PC-9 (cell line): ENCODE measurements around the gene ZNF181.

ENCODE experiments used
- EZH2 ChIP-seq: fragments of 200-600 bp; sonication (generic); IDR thresholded peaks from 2 replicates; pipeline ENCODE4 v1.8.0; 2017; ENCODE audit warnings: antibody characterized with exemption, low read depth
- TF ChIP-seq, protein P1 (sequence below): fragments of 200-600 bp; sonication (generic); conservative IDR thresholded peaks from 2 replicates; pipeline ENCODE4 v1.6.1; 2017; ENCODE audit warnings: mixed run types, antibody characterized with exemption, mild to moderate bottlenecking, moderate library complexity

GRCh38 chr19:34772697-34773554 lies 38.9 kb downstream of the ZNF181 start, which contains the start of gene ZNF599:
- TF ChIP-seq, protein P1, sequence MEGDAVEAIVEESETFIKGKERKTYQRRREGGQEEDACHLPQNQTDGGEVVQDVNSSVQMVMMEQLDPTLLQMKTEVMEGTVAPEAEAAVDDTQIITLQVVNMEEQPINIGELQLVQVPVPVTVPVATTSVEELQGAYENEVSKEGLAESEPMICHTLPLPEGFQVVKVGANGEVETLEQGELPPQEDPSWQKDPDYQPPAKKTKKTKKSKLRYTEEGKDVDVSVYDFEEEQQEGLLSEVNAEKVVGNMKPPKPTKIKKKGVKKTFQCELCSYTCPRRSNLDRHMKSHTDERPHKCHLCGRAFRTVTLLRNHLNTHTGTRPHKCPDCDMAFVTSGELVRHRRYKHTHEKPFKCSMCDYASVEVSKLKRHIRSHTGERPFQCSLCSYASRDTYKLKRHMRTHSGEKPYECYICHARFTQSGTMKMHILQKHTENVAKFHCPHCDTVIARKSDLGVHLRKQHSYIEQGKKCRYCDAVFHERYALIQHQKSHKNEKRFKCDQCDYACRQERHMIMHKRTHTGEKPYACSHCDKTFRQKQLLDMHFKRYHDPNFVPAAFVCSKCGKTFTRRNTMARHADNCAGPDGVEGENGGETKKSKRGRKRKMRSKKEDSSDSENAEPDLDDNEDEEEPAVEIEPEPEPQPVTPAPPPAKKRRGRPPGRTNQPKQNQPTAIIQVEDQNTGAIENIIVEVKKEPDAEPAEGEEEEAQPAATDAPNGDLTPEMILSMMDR = no peak
- no peak for TF ChIP-seq EZH2
